B cell (primary cell): ENCODE data around the gene IL23A. TPM values are rescaled to one million over a fixed set of nuclear protein-coding genes. Genes with fewer than 3 reads are reported as not detected.
"Not testable (repeated sequence)": the region's sequence is repeated elsewhere in the genome, so short reads cannot be mapped to it uniquely, and the experiment has no call there.

Experiments used
- ATAC-seq: fragments of 200-7000 bp; cut with Tn5 transposase; one replicate; pipeline ENCODE4 v1.10.0; 2021; ENCODE audit warnings: low read depth, mild to moderate bottlenecking, moderate number of reproducible peaks, moderate library complexity
- CTCF ChIA-PET: fragments of 350-600 bp; sonication (Branson Sonifier 250); formaldehyde crosslinking; loops from one replicate; lab custom pipeline; 2021; ENCODE audit warnings: antibody characterized with exemption, inconsistent platforms; lab: Charles Lee
- POLR2A ChIA-PET: fragments of 350-600 bp; sonication (Branson Sonifier 250); formaldehyde crosslinking; loops from one replicate; lab custom pipeline; 2021; ENCODE audit warnings: antibody characterized with exemption; lab: Charles Lee
- DNase-seq: peaks from one replicate; pipeline ENCODE4 v3.0.0; 2013
- H2AFZ ChIP-seq: 2 replicates; pipeline ENCODE4 v1.6.1; 2012; ENCODE audit warnings: mild to moderate bottlenecking, low read depth, low read length; ENCODE audit not compliant: insufficient read depth, poor library complexity, severe bottlenecking
- H3K27ac ChIP-seq, 2 donors: 1 replicate in 1 of 2; 2 replicates in 1 of 2; pipeline ENCODE4 v1.5.1; 2012 to 2013; ENCODE audit warnings: low read length in 2 of 2, mild to moderate bottlenecking in 2 of 2, moderate library complexity in 1 of 2
- H3K27me3 ChIP-seq, 4 experiments: fragments of 200-600 bp in 1 of 4; sonication (generic) in 1 of 4; replicated peaks in 1 of 4; 1 replicate in 2 of 4; 2 replicates in 2 of 4; pipeline versions ENCODE4 v1.6.1 to v1.7.0; 2013 to 2016; ENCODE audit warnings: low read length in 3 of 4, mild to moderate bottlenecking in 2 of 4, mixed read lengths in 1 of 4, moderate library complexity in 1 of 4; ENCODE audit not compliant: insufficient read depth in 4 of 4, control insufficient read depth in 3 of 4; ENCODE audit errors: control extremely low read depth in 1 of 4
- H3K36me3 ChIP-seq, 2 experiments: replicated peaks in 1 of 2; 1 replicate in 1 of 2; 2 replicates in 1 of 2; pipeline versions ENCODE4 v1.6.1 to v1.7.1; 2013; ENCODE audit warnings: low read length in 1 of 2; ENCODE audit not compliant: insufficient read depth in 2 of 2, control insufficient read depth in 1 of 2; ENCODE audit errors: control extremely low read depth in 1 of 2, extremely low read depth in 1 of 2
- H3K4me1 ChIP-seq, 2 donors: fragments of 200-600 bp in 1 of 2; sonication (generic) in 1 of 2; 1 replicate in 1 of 2; 2 replicates in 1 of 2; pipeline versions ENCODE4 v1.5.1 to v1.6.1; 2013 to 2017; ENCODE audit warnings: low read length in 2 of 2; ENCODE audit not compliant: control insufficient read depth in 2 of 2, insufficient read depth in 2 of 2
- H3K4me2 ChIP-seq: replicated peaks from 2 replicates; pipeline ENCODE3; 2012; ENCODE audit warnings: mild to moderate bottlenecking, low read depth, low read length; ENCODE audit not compliant: poor library complexity, severe bottlenecking
- H3K4me3 ChIP-seq, 5 experiments: fragments of 200-600 bp in 1 of 5; sonication (generic) in 1 of 5; 1 replicate in 3 of 5; 2 replicates in 2 of 5; pipeline versions ENCODE4 v1.5.1 to v1.7.0; 2011 to 2016; ENCODE audit warnings: low read length in 4 of 5, mild to moderate bottlenecking in 4 of 5, low read depth in 2 of 5, control low read depth in 1 of 5, moderate library complexity in 1 of 5; ENCODE audit not compliant: insufficient read depth in 1 of 5; ENCODE audit errors: control extremely low read depth in 1 of 5, extremely low read depth in 1 of 5
- H3K79me2 ChIP-seq: fragments of 200-600 bp; sonication (generic); one replicate; pipeline ENCODE4 v1.6.0; 2016; ENCODE audit warnings: low read length; ENCODE audit not compliant: control insufficient read depth, insufficient read depth
- H3K9ac ChIP-seq: fragments of 200-600 bp; sonication (generic); 2 replicates; pipeline ENCODE4 v1.6.1; 2017; ENCODE audit warnings: mild to moderate bottlenecking, low read length, moderate library complexity
- H3K9me3 ChIP-seq, 3 donors: one replicate each; pipeline versions ENCODE4 v1.6.1 to v1.7.1; 2013; ENCODE audit warnings: low read length in 2 of 3; ENCODE audit not compliant: control insufficient read depth in 2 of 3, insufficient read depth in 1 of 3; ENCODE audit errors: control extremely low read depth in 1 of 3
- H4K20me1 ChIP-seq: 2 replicates; pipeline ENCODE4 v1.6.0; 2012; ENCODE audit warnings: mild to moderate bottlenecking, low read length; ENCODE audit not compliant: insufficient read depth, control insufficient read depth, poor library complexity, severe bottlenecking
- H3K27ac Mint-ChIP-seq: one replicate; pipeline ENCODE4 v1.8.0; 2021; ENCODE audit warnings: mixed read lengths
- H3K27me3 Mint-ChIP-seq: one replicate; pipeline ENCODE4 v1.8.0; 2021; ENCODE audit warnings: mixed read lengths
- H3K4me1 Mint-ChIP-seq: one replicate; pipeline ENCODE4 v1.8.0; 2021; ENCODE audit warnings: mixed read lengths
- H3K4me3 Mint-ChIP-seq: one replicate; pipeline ENCODE4 v1.8.0; 2021; ENCODE audit warnings: mixed read lengths
- H3K9me3 Mint-ChIP-seq: one replicate; pipeline ENCODE4 v1.8.0; 2022; ENCODE audit warnings: mixed read lengths; ENCODE audit not compliant: insufficient read depth
- EZH2 ChIP-seq: IDR thresholded peaks from 2 replicates; pipeline ENCODE4 v1.6.1; 2012; ENCODE audit warnings: borderline replicate concordance, low read depth, mild to moderate bottlenecking, moderate library complexity, low read length; ENCODE audit not compliant: insufficient read depth, poor library complexity, severe bottlenecking
- WGBS: methylation state at CpG from one replicate; pipeline ENCODE4 v1.1.5; 2013; ENCODE audit warnings: missing lambda C conversion rate; ENCODE audit not compliant: insufficient coverage; 5-methylcytosine and 5-hydroxymethylcytosine counted together
- intact Hi-C: fragments of 100-400 bp; cut with micrococcal nuclease; formaldehyde crosslinking; loops from one replicate; pipeline ENCODE4 v1.10.0; 2022
- polyA plus RNA-seq: library from polyadenylated mRNA; depleted of rRNA; stranded (reverse); fragments of >200 nt; gene quantifications from 2 replicates; pipeline ENCODE4 v1.2.3, GENCODE V29; 2012
- total RNA-seq, 2 donors: library from RNA; stranded (reverse); fragments of 120-200 nt in 1 of 2; gene quantifications; 1 replicate in 1 of 2; 2 replicates in 1 of 2; pipeline versions ENCODE4 v1.2.3 to v1.2.4, GENCODE V29; 2013 to 2022
- TF ChIP-seq, protein P1 (sequence below): fragments of 200-600 bp; IDR thresholded peaks from one replicate; pipeline ENCODE4 v1.8.0; 2022; ENCODE audit warnings: antibody characterized with exemption, mild to moderate bottlenecking

Gene IL23A
- total and polyA plus RNA-seq, 2 donors (not counting 1 experiment from before 2014, with no cell fraction given), result 20.5 to 32.6 TPM

DNA sequence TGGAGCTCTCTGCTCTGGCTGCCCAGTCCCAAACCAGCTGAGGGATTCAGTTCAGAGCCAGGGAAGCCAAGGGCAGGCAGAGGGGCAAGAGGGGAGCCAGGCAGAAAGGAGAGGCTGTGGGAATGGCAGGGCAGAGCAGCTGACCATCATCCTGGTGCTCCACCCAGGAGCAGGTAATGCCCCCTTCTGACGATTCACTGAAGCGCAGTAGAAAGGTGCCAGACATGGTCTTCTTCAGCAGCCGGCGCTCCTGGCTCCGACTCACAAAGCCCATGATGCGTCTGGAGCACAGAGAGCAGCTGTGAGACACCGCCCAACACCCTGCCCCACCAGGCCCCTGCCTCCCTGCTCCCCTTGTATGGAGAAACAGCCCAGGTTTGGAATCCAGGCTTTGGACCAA, 8.0 kb downstream of the IL23A start:
- Mint-ChIP-seq H3K27ac (no peak overlapping the region), H3K4me1 (no peaks in the 10 kb centered on the region), H3K27me3 (no peaks in the 10 kb centered on the region), H3K4me3 (no peak overlapping the region), H3K9me3 (no peaks in the 10 kb centered on the region)
- peaks cover 3 to 77% of the 10 kb centered on the region in 2 experiments for H3K36me3 ChIP-seq
- no peak overlapping the region for H3K9ac ChIP-seq
- ATAC-seq (no peak), DNase-seq (no peak)
- no peaks in the 10 kb centered on the region for H3K79me2 ChIP-seq
- TF ChIP-seq EZH2, result no peak
- TF ChIP-seq, protein P1, sequence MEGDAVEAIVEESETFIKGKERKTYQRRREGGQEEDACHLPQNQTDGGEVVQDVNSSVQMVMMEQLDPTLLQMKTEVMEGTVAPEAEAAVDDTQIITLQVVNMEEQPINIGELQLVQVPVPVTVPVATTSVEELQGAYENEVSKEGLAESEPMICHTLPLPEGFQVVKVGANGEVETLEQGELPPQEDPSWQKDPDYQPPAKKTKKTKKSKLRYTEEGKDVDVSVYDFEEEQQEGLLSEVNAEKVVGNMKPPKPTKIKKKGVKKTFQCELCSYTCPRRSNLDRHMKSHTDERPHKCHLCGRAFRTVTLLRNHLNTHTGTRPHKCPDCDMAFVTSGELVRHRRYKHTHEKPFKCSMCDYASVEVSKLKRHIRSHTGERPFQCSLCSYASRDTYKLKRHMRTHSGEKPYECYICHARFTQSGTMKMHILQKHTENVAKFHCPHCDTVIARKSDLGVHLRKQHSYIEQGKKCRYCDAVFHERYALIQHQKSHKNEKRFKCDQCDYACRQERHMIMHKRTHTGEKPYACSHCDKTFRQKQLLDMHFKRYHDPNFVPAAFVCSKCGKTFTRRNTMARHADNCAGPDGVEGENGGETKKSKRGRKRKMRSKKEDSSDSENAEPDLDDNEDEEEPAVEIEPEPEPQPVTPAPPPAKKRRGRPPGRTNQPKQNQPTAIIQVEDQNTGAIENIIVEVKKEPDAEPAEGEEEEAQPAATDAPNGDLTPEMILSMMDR, result no peak
- 100% methylated on average over 7 of the region's 7 CpGs for WGBS
- no peaks in the 10 kb centered on the region for H3K27me3 ChIP-seq
- H2AFZ ChIP-seq, result no peak overlapping the region
- H3K4me2 ChIP-seq, result no peak overlapping the region
- ChIA-PET POLR2A (interaction anchor here (0.6 kb wide), 1 partner anchor 29 kb away, joined by 5 read pairs; no protein-coding TSS in a partner anchor), CTCF (interaction anchor here (1.1 to 1.7 kb wide), 2 partner anchors 30 to 117 kb away, joined by 3 to 7 read pairs; partner anchors contain the start of gene CNPY2)
- no peak overlapping the region for H3K27ac ChIP-seq
- H3K4me1 ChIP-seq, result no peaks in the 10 kb centered on the region
- no peaks in the 10 kb centered on the region for H3K9me3 ChIP-seq
- H4K20me1 ChIP-seq, result no peaks in the 10 kb centered on the region
- intact Hi-C loops, result no loop called here
- no peak overlapping the region for H3K4me3 ChIP-seq

DNA sequence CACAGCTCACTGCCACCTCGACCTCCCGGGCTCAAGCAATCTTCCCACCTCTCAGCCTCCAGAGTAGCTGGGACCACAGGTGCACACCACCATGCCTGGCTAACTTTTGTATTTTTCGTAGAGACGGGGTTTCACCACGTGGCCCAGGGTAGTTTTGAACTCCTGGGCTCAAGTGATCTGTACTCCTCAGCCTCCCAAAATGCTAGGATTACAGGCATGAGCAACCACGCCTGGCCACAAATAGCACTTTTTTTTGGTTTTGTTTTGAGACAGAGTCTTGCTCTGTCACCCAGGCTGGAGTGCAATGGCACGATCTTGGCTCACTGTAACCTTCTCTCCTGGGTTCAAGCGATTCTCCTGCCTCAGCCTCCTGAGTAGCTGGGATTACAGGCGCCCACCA, 8.6 kb downstream of the IL23A start:
- H3K4me1 ChIP-seq, H3K4me2 ChIP-seq, H3K9me3 Mint-ChIP-seq, H3K4me3 Mint-ChIP-seq, H3K4me1 Mint-ChIP-seq, H2AFZ ChIP-seq, ATAC-seq, H4K20me1 ChIP-seq, H3K9me3 ChIP-seq, intact Hi-C loops, H3K27me3 Mint-ChIP-seq, POLR2A ChIA-PET, H3K27ac ChIP-seq, H3K4me3 ChIP-seq, H3K27me3 ChIP-seq, H3K9ac ChIP-seq, DNase-seq, H3K79me2 ChIP-seq: not testable (repeated sequence)
- H3K36me3 ChIP-seq, result peaks cover 3 to 79% of the 10 kb centered on the region in 2 experiments
- CTCF ChIA-PET, result interaction anchor here (1.1 to 1.7 kb wide), 2 partner anchors 31 to 117 kb away, joined by 3 to 7 read pairs; partner anchors contain the start of gene CNPY2
- H3K27ac Mint-ChIP-seq, result peak overlapping the region; percentile 10
- WGBS, result 83% methylated on average over 7 of the region's 9 CpGs
